DND-41 (cell line): Measurements from ENCODE around the gene PLCL1.

ENCODE experiments used
- CTCF ChIP-seq: IDR thresholded peaks from 2 replicates; pipeline ENCODE4 v1.5.1; 2012; ENCODE audit warnings: borderline replicate concordance, low read length, moderate library complexity, mild to moderate bottlenecking; ENCODE audit not compliant: poor library complexity, severe bottlenecking; ENCODE audit errors: extremely low read depth
- EZH2 ChIP-seq: IDR thresholded peaks from 3 replicates; pipeline ENCODE4 v1.6.1; 2012; ENCODE audit warnings: borderline replicate concordance, low read depth, mild to moderate bottlenecking, moderate library complexity, low read length, inconsistent platforms; ENCODE audit not compliant: severe bottlenecking

- no peak for TF ChIP-seq CTCF
- no peak for TF ChIP-seq EZH2
Observed at GRCh38 chr2:197913084-197913483, 108.7 kb downstream of the PLCL1 start.
